Measurements from ENCODE around the gene TLL1.

GRCh38 chr4:166064721-166065120 lies 191.7 kb downstream of the TLL1 start:
- TF ChIP-seq HNF4G (IDR thresholded peaks at IDR 0.05) = no peak
- TF ChIP-seq CTCF (IDR thresholded peaks at IDR 0.05; ENCODE audit: low read depth, low read length, missing input control) = no peak
- no peak for TF ChIP-seq ATF3 (IDR thresholded peaks at IDR 0.05)
- no peak for TF ChIP-seq GABPA (IDR thresholded peaks at IDR 0.05 in 1 of 2, conservative IDR thresholded peaks at IDR 0.05 in 1 of 2)
- no peak for TF ChIP-seq RAD21 (IDR thresholded peaks at IDR 0.05)
- TF ChIP-seq JUND (IDR thresholded peaks at IDR 0.05) = no peak
- no peak for TF ChIP-seq RXRA (IDR thresholded peaks at IDR 0.05)
- no peak for TF ChIP-seq EGR1 (IDR thresholded peaks at IDR 0.05; ENCODE audit: low read depth in 2 of 2)
- TF ChIP-seq ZBTB33 (IDR thresholded peaks at IDR 0.05) = no peak
